GM21381 (cell line): ENCODE data around the gene UBE2J2.

Source experiments
- ATAC-seq: cut with Tn5 transposase; IDR thresholded peaks from one replicate; pipeline ENCODE4 v1.9.1; 2021; ENCODE audit warnings: mild to moderate bottlenecking, moderate library complexity; ENCODE audit not compliant: unreplicated experiment

UBE2J2 gene

GRCh38 chr1:1229770-1230169, 43.9 kb downstream of the UBE2J2 start:
- ATAC-seq: no peak

- no peak for ATAC-seq
These were observed 44.9 kb downstream of the UBE2J2 start for GRCh38 chr1:1228596-1229321.

GRCh38 chr1:1228187-1228586, 45.5 kb downstream of the UBE2J2 start:
- ATAC-seq: no peak

- no peak for ATAC-seq
These were observed 46.3 kb downstream of the UBE2J2 start for GRCh38 chr1:1227386-1227785.

- no peak for ATAC-seq
These were observed 46.9 kb downstream of the UBE2J2 start for GRCh38 chr1:1226566-1227362.

GRCh38 chr1:1225913-1226312, 47.7 kb downstream of the UBE2J2 start:
- no peak for ATAC-seq

- no peak for ATAC-seq
These were observed 48.3 kb downstream of the UBE2J2 start for GRCh38 chr1:1225238-1225845.

GRCh38 chr1:1223891-1224290, 49.8 kb downstream of the UBE2J2 start:
- ATAC-seq: no peak

- ATAC-seq: no peak
These were observed 50.3 kb downstream of the UBE2J2 start for GRCh38 chr1:1223321-1223720.

- no peak for ATAC-seq
These were observed 51.0 kb downstream of the UBE2J2 start for GRCh38 chr1:1222575-1223225.

GRCh38 chr1:1221887-1222574, 51.6 kb downstream of the UBE2J2 start:
- no peak for ATAC-seq

GRCh38 chr1:1220197-1220596, 53.5 kb downstream of the UBE2J2 start:
- no peak for ATAC-seq

- no peak for ATAC-seq
These were observed 54.3 kb downstream of the UBE2J2 start for GRCh38 chr1:1219341-1219740.

GRCh38 chr1:1218524-1219200, 55.0 kb downstream of the UBE2J2 start:
- no peak for ATAC-seq

GRCh38 chr1:1217621-1218523, 55.8 kb downstream of the UBE2J2 start:
- no peak for ATAC-seq

- ATAC-seq: no peak
These were observed 56.7 kb downstream of the UBE2J2 start for GRCh38 chr1:1216770-1217620.

GRCh38 chr1:1215881-1216605, 57.6 kb downstream of the UBE2J2 start:
- ATAC-seq: no peak
